ENCODE results near the gene NMNAT2.

DNA sequence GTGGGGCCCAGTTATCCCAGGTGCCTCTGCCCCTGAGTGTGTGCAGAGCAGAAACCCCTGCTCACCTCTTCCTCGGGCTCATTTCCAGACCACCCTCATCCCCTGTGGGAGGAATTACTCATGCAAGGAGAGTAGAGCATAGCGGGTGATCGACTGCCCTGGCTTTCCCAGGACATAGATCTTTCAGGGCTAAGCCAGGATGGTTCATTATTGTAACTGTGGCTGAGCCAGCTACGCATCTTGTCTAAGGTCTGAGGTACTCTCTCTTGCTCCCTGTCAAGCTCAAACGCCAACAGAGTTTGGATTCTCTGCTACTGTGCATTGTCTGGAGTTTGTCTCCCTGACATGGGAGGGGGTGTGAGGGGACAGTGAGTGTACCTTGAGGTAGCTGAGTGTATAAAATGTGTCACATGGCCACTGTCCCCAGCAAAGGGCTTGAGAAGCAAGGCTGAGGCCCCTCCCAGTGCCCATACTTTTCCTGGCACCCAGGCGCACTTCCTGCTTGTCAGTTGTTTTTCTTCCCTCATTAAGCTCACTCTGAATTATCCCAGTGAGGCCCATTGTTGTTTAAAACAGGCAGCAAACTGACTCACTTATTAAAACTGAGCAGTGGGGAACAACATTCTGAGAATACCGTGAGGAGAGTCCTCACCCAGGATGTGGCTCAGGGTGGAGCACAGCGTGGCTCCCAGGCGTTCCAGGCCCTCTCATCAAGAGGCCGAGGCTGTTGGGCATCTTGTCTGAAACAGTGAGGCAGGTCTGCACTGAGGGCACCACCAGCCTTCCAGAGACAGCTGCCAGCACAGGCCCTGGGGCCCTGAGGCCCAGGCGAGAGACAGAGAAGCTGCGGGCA lies 139.2 kb downstream of the NMNAT2 start:
- no peak for TF ChIP-seq POLR2A (IDR thresholded peaks at IDR 0.05)
- TF ChIP-seq, protein P1, sequence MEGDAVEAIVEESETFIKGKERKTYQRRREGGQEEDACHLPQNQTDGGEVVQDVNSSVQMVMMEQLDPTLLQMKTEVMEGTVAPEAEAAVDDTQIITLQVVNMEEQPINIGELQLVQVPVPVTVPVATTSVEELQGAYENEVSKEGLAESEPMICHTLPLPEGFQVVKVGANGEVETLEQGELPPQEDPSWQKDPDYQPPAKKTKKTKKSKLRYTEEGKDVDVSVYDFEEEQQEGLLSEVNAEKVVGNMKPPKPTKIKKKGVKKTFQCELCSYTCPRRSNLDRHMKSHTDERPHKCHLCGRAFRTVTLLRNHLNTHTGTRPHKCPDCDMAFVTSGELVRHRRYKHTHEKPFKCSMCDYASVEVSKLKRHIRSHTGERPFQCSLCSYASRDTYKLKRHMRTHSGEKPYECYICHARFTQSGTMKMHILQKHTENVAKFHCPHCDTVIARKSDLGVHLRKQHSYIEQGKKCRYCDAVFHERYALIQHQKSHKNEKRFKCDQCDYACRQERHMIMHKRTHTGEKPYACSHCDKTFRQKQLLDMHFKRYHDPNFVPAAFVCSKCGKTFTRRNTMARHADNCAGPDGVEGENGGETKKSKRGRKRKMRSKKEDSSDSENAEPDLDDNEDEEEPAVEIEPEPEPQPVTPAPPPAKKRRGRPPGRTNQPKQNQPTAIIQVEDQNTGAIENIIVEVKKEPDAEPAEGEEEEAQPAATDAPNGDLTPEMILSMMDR (IDR thresholded peaks at IDR 0.05), result no peak
- TF ChIP-seq EP300 (IDR thresholded peaks at IDR 0.05), result no peak
